KMS-11 (cell line): Measurements from ENCODE around the gene MFSD1.
A peak's percentile ranks its signal among the peaks of the same experiment; 100 is the strongest.

Experiments used
- H2AFZ ChIP-seq: fragments of 200-600 bp; sonication (generic); 2 replicates; pipeline ENCODE4 v1.6.1; 2016; ENCODE audit warnings: antibody characterized with exemption, mixed run types, low read depth
- H3K27ac ChIP-seq: fragments of 200-600 bp; sonication (generic); 2 replicates; pipeline ENCODE4 v1.6.1; 2016; ENCODE audit warnings: mild to moderate bottlenecking, mixed run types
- H3K27me3 ChIP-seq: fragments of 200-600 bp; sonication (generic); 2 replicates; pipeline ENCODE4 v1.6.1; 2017; ENCODE audit warnings: mild to moderate bottlenecking, low read depth, mixed run types, moderate library complexity; ENCODE audit not compliant: insufficient read depth
- H3K36me3 ChIP-seq: fragments of 200-600 bp; sonication (generic); 2 replicates; pipeline ENCODE4 v1.6.1; 2017; ENCODE audit warnings: mild to moderate bottlenecking, mixed run types; ENCODE audit not compliant: insufficient read depth
- H3K4me1 ChIP-seq: fragments of 200-600 bp; sonication (generic); 2 replicates; pipeline ENCODE4 v1.6.1; 2016; ENCODE audit warnings: mild to moderate bottlenecking, low read depth, mixed run types; ENCODE audit not compliant: poor library complexity, severe bottlenecking
- H3K4me2 ChIP-seq: fragments of 200-600 bp; sonication (generic); 2 replicates; pipeline ENCODE4 v1.7.0; 2016; ENCODE audit warnings: mild to moderate bottlenecking, mixed run types
- H3K4me3 ChIP-seq: fragments of 200-600 bp; sonication (generic); IDR thresholded peaks from 2 replicates; pipeline ENCODE4 v1.6.1; 2017; ENCODE audit warnings: low read depth, low read length, mixed read lengths; ENCODE audit not compliant: insufficient read depth
- H3K79me2 ChIP-seq: fragments of 200-600 bp; sonication (generic); 2 replicates; pipeline ENCODE4 v1.6.1; 2016; ENCODE audit warnings: low read depth, mixed run types; ENCODE audit not compliant: insufficient read depth
- H3K9ac ChIP-seq: fragments of 200-600 bp; sonication (generic); 2 replicates; pipeline ENCODE4 v1.6.1; 2016; ENCODE audit warnings: mild to moderate bottlenecking, mixed run types
- H4K20me1 ChIP-seq: fragments of 200-600 bp; sonication (generic); 2 replicates; pipeline ENCODE4 v1.6.1; 2016; ENCODE audit warnings: mild to moderate bottlenecking, mixed run types; ENCODE audit not compliant: insufficient read depth
- TF ChIP-seq, protein P1 (sequence below): fragments of 200-600 bp; sonication (generic); conservative IDR thresholded peaks from 2 replicates; pipeline ENCODE4 v1.6.1; 2017; ENCODE audit warnings: low read depth, mild to moderate bottlenecking, antibody characterized with exemption, low read length, moderate library complexity, mixed read lengths

The MFSD1 gene

DNA sequence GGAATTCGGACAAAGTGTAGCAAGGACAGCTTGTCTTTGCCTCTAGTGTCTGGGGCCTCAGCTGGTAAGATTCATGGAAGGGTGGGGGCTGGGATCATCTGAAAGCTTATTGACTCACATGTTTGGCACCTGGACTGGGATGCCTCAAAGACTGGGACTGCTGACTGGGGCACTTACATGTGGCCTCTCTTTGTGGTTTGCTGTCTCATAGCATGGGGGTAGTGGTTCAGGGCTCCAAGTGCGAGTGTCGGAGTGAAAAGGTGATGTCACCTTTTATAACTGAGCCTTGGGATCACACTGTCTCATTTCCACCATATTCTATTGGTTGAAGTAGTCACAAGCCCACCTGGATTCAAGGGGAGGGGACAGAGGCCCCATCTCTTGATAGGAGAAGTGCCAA, 6.8 kb downstream of the MFSD1 start:
- Histone ChIP-seq H3K4me1 (peaks cover 55% of the 10 kb centered on the region), H3K27ac (peak overlapping the region; percentile 82), H3K9ac (peak overlapping the region; percentile 47; the same call in 1 of the 2 replicates), H3K27me3 (no peaks in the 10 kb centered on the region), H3K4me2 (peak overlapping the region; percentile 93), H3K4me3 (no peak overlapping the region), H2AFZ (peak overlapping the region; percentile 3; the same call in 1 of the 2 replicates), H4K20me1 (no peaks in the 10 kb centered on the region), H3K79me2 (peaks cover 19% of the 10 kb centered on the region; the same call in 1 of the 2 replicates), H3K36me3 (0 out of 2 replicates have a peak, but pooled peaks cover 6% of the 10 kb centered on the region)
- TF ChIP-seq, protein P1, sequence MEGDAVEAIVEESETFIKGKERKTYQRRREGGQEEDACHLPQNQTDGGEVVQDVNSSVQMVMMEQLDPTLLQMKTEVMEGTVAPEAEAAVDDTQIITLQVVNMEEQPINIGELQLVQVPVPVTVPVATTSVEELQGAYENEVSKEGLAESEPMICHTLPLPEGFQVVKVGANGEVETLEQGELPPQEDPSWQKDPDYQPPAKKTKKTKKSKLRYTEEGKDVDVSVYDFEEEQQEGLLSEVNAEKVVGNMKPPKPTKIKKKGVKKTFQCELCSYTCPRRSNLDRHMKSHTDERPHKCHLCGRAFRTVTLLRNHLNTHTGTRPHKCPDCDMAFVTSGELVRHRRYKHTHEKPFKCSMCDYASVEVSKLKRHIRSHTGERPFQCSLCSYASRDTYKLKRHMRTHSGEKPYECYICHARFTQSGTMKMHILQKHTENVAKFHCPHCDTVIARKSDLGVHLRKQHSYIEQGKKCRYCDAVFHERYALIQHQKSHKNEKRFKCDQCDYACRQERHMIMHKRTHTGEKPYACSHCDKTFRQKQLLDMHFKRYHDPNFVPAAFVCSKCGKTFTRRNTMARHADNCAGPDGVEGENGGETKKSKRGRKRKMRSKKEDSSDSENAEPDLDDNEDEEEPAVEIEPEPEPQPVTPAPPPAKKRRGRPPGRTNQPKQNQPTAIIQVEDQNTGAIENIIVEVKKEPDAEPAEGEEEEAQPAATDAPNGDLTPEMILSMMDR: no peak

DNA sequence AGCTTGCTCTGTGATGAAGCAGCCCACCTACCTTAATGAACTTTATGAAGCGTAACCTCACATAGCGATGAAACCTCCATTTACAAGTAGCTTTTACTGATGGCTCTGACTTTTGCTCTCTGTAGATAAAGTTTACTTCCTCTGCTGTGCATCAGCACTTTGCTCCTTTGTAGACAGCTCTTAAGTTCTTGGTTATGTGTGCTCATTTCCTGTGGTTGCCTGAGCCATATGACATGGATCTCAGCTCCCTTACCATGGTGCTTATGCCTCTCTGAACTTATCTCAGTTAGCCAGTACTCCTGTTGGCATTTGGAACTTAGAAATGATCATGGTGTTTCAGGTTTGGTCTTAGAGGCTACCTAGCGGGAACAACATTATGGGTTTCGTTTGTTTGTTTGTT, 7.8 kb downstream of the MFSD1 start:
- no peak overlapping the region for H3K4me3 ChIP-seq
- peak overlapping the region; percentile 47; the same call in 1 of the 2 replicates for H3K9ac ChIP-seq
- peaks cover 47% of the 10 kb centered on the region for H3K4me1 ChIP-seq
- TF ChIP-seq, protein P1: no peak
- 0 out of 2 replicates have a peak, but pooled peaks cover 6% of the 10 kb centered on the region for H3K36me3 ChIP-seq
- H2AFZ ChIP-seq: 0 out of 2 replicates have a peak overlapping the region, but pooled peaks have one; percentile 4
- H3K27ac ChIP-seq: peak overlapping the region; percentile 82
- H3K79me2 ChIP-seq: peaks cover 11% of the 10 kb centered on the region; the same call in 1 of the 2 replicates
- no peaks in the 10 kb centered on the region for H3K27me3 ChIP-seq
- peak overlapping the region; percentile 93 for H3K4me2 ChIP-seq
- no peaks in the 10 kb centered on the region for H4K20me1 ChIP-seq

DNA sequence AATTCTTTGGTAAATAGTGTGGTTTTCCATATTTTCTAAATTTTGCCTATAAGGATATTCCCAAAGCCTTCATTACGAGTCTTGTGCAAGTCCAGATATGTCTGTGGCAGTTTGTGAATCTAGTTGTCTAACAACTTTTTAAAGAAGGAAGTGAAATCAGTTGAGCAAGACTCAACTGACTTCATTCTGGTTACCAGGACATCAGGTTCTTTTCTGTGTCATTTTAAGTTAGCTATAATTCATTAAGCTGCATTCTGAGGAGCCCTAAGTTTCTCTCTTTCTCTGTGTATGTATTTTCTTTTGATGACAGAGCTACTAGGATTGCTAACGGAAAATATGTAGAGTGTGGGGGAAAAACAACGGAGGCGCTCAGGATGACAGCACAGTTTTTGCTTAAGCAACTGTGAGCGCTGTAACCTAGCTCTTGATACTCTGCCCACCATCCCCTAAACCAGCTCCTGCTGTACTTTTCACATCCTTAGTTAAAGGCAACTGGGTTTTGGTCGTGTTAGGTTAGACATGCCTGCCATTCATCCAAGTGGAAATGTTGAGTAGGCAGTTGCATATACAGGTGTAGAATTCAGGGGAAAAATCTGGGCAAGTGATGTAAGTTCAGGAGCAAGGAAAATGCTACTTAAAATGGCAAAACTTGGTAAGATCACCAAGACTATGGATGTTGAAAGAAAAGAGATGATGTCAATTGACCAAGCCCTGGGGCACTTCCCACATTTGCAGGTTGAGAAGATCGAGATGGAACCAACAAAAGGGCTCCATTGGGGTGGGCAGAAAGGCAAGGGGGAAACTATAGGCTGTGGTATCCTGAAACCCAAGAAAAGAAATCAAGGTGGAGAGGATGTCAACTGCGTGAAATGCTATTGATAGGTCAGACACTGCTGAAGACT, 9.2 kb downstream of the MFSD1 start:
- Histone ChIP-seq H3K27me3 (no peaks in the 10 kb centered on the region), H2AFZ (no peak overlapping the region), H3K36me3 (0 out of 2 replicates have a peak, but pooled peaks cover 6% of the 10 kb centered on the region), H3K9ac (no peak overlapping the region), H3K4me3 (no peak overlapping the region), H3K4me2 (peak overlapping the region; percentile 93; the same call in 1 of the 2 replicates), H3K4me1 (peaks cover 47% of the 10 kb centered on the region), H3K79me2 (0 out of 2 replicates have a peak, but pooled peaks cover 9% of the 10 kb centered on the region), H3K27ac (no peak overlapping the region), H4K20me1 (no peaks in the 10 kb centered on the region)
- TF ChIP-seq, protein P1: no peak

DNA sequence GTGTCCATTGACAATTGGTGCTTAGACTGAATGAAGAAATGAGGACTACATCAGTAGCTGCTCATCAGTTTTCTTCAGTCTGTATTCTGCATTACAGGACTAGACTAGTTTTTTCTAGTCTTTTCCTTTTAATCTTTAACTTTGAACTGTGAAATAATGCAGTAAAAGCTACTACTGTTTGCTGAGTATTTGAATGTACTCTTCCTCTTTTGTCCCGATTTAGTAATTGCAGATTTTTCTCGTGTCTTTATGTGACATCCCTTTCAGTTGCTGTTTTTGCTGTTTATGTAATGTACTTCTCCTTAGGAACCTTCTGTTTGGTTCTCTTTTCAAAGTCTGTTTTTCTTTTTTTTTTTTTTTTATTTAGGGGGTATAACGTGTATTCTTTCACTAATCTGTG, 17.4 kb downstream of the MFSD1 start:
- Histone ChIP-seq H4K20me1 (no peaks in the 10 kb centered on the region), H3K4me3 (no peak overlapping the region), H3K4me2 (no peak overlapping the region), H3K27me3 (no peaks in the 10 kb centered on the region), H3K4me1 (no peaks in the 10 kb centered on the region), H3K9ac (no peak overlapping the region), H3K36me3 (0 out of 2 replicates have a peak, but pooled peaks cover 4% of the 10 kb centered on the region), H2AFZ (no peak overlapping the region), H3K27ac (no peak overlapping the region), H3K79me2 (no peaks in the 10 kb centered on the region)
- TF ChIP-seq, protein P1: no peak
